Peyer's patch (tissue), 4 donors: ENCODE measurements around the gene ASTN1. TPM values are rescaled to one million over a fixed set of nuclear protein-coding genes. Genes with fewer than 3 reads are reported as not detected.

Source experiments
- DNase-seq, 3 donors: peaks; one replicate each; pipeline ENCODE4 v3.0.0-alpha.2; 2017 to 2019
- H3K27ac ChIP-seq, 4 donors: fragments of 200-600 bp; sonication (generic); one replicate each; pipeline ENCODE4 v1.5.1; 2016 to 2019
- H3K27me3 ChIP-seq, 2 donors: fragments of 200-600 bp; sonication (generic); one replicate each; pipeline ENCODE4 v1.5.1; 2019
- H3K36me3 ChIP-seq, 3 donors: fragments of 200-600 bp; sonication (generic); one replicate each; pipeline ENCODE4 v1.5.1; 2016 to 2019
- H3K4me1 ChIP-seq, 4 donors: fragments of 200-600 bp; sonication (generic); one replicate each; pipeline ENCODE4 v1.5.1; 2016 to 2019
- H3K4me3 ChIP-seq, 4 donors: fragments of 200-600 bp; sonication (generic); 1 replicate in 3 of 4; 2 replicates in 1 of 4; pipeline ENCODE4 v1.5.1; 2016 to 2019; ENCODE audit warnings: mild to moderate bottlenecking in 1 of 4
- H3K9me3 ChIP-seq, 4 donors: fragments of 200-600 bp; sonication (generic); one replicate each; pipeline ENCODE4 v1.5.1; 2016 to 2019; ENCODE audit warnings: mild to moderate bottlenecking in 1 of 4
- CTCF ChIP-seq, 6 experiments: fragments of 450-650 bp in 4 of 6; fragments of 200-600 bp in 2 of 6; sonication (generic) in 1 of 6; IDR thresholded peaks; one replicate each; pipeline ENCODE4 v1.5.1; 2017 to 2019; ENCODE audit warnings: antibody characterized with exemption in 6 of 6, mild to moderate bottlenecking in 3 of 6, moderate library complexity in 1 of 6
- POLR2A ChIP-seq, 2 donors: fragments of 450-650 bp; IDR thresholded peaks; one replicate each; pipeline ENCODE4 v1.5.1; 2017; ENCODE audit warnings: antibody characterized with exemption in 2 of 2, mild to moderate bottlenecking in 2 of 2, moderate library complexity in 2 of 2
- total RNA-seq, 4 donors: library from RNA; depleted of rRNA; stranded (reverse); fragments of >200 nt; gene quantifications; one replicate each; pipeline ENCODE4 v1.1.0, GENCODE V29; 2016

The ASTN1 gene
- total RNA-seq, 4 donors from 2014 or later, result 0.28 TPM; not detected in 3

GRCh38 chr1:177069490-177069889 is 95.0 kb downstream of the ASTN1 start:
- Histone ChIP-seq H3K4me1 (no peaks in the 10 kb centered on the region), H3K27me3 (no peaks in the 10 kb centered on the region), H3K27ac (no peak overlapping the region), H3K9me3 (no peaks in the 10 kb centered on the region), H3K36me3 (no peaks in the 10 kb centered on the region), H3K4me3 (no peak overlapping the region)
- TF ChIP-seq POLR2A (IDR thresholded peaks at IDR 0.05) (no peak), CTCF (IDR thresholded peaks at IDR 0.05) (no peak)
- no peak for DNase-seq

- Histone ChIP-seq H3K27me3 (no peaks in the 10 kb centered on the region), H3K9me3 (no peaks in the 10 kb centered on the region), H3K27ac (no peak overlapping the region), H3K4me1 (no peaks in the 10 kb centered on the region), H3K36me3 (no peaks in the 10 kb centered on the region), H3K4me3 (no peak overlapping the region)
- DNase-seq, result no peak
- TF ChIP-seq POLR2A (IDR thresholded peaks at IDR 0.05), result no peak
- no peak for TF ChIP-seq CTCF (IDR thresholded peaks at IDR 0.05)
These were observed 96.6 kb downstream of the ASTN1 start for GRCh38 chr1:177067752-177068410.

- Histone ChIP-seq H3K4me3 (no peak overlapping the region), H3K27me3 (no peaks in the 10 kb centered on the region), H3K36me3 (no peaks in the 10 kb centered on the region), H3K4me1 (no peaks in the 10 kb centered on the region), H3K27ac (no peak overlapping the region), H3K9me3 (no peaks in the 10 kb centered on the region)
- TF ChIP-seq POLR2A (IDR thresholded peaks at IDR 0.05) (no peak), CTCF (IDR thresholded peaks at IDR 0.05) (no peak)
- DNase-seq, result no peak
These were observed 99.1 kb downstream of the ASTN1 start for GRCh38 chr1:177065430-177065829.

- Histone ChIP-seq H3K9me3 (no peaks in the 10 kb centered on the region), H3K27ac (no peak overlapping the region), H3K27me3 (no peaks in the 10 kb centered on the region), H3K4me3 (no peak overlapping the region), H3K36me3 (no peaks in the 10 kb centered on the region), H3K4me1 (no peaks in the 10 kb centered on the region)
- TF ChIP-seq POLR2A (IDR thresholded peaks at IDR 0.05), result no peak
- no peak for TF ChIP-seq CTCF (IDR thresholded peaks at IDR 0.05)
- DNase-seq, result no peak
These were observed 100.9 kb downstream of the ASTN1 start for GRCh38 chr1:177063648-177064047.

- H3K4me3 ChIP-seq, result no peak overlapping the region
- no peaks in the 10 kb centered on the region for H3K4me1 ChIP-seq
- H3K27ac ChIP-seq, result no peak overlapping the region
- H3K27me3 ChIP-seq, result no peaks in the 10 kb centered on the region
- H3K36me3 ChIP-seq, result no peaks in the 10 kb centered on the region
- no peak for DNase-seq
- H3K9me3 ChIP-seq, result no peaks in the 10 kb centered on the region
- no peak for TF ChIP-seq CTCF (IDR thresholded peaks at IDR 0.05)
- TF ChIP-seq POLR2A (IDR thresholded peaks at IDR 0.05), result no peak
These were observed 110.0 kb downstream of the ASTN1 start for GRCh38 chr1:177054542-177054941.

GRCh38 chr1:177053648-177054047 is 110.9 kb downstream of the ASTN1 start:
- DNase-seq, result no peak
- Histone ChIP-seq H3K4me1 (no peaks in the 10 kb centered on the region), H3K27me3 (no peaks in the 10 kb centered on the region), H3K9me3 (no peaks in the 10 kb centered on the region), H3K27ac (no peak overlapping the region), H3K4me3 (no peak overlapping the region), H3K36me3 (no peaks in the 10 kb centered on the region)
- no peak for TF ChIP-seq POLR2A (IDR thresholded peaks at IDR 0.05)
- TF ChIP-seq CTCF (IDR thresholded peaks at IDR 0.05), result no peak
